CD4-positive, alpha-beta T cell treated with Interleukin-21 for 1 hour (primary cell): Measurements from ENCODE around the gene SIX3.
A peak's percentile ranks its signal among the peaks of the same experiment; 100 is the strongest.

Experiments
- DNase-seq: peaks from one replicate; pipeline ENCODE4 v3.0.0-alpha.2; 2020

The SIX3 gene

GRCh38 chr2:44944102-44944951 lies 2.8 kb downstream of the SIX3 start:
- DNase-seq: no peak

DNA sequence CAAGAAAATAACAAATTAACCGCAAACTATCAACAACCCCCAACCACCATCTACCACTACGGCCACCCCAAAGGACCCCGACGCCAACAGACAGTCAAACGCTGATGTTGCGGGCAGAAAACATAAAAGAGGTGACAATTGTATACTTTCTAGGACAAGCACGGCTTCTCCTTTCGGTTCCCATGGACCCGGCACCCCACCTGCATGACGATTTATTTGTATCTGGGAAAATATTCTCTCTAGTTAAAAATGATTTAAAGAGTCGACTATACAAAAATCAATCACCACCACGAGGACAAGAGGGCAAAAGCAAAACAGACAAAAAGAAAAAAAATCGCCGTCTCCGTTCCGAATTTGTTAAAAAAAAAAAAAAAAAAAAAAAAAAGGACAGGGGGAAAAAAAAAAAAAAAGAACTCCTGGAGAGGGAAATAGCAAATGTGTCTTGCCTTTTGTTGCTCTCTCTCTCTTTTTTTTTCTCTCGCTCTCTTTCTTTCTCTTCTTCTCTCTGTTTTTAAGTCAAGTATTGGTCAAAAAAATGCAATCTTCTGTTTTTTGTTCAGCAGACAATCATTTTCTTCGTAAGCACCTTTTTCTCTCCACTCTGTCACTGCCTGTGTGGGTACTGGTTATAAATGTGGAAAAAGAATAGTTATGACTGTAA lies 3.6 kb downstream of the SIX3 start:
- no peak for DNase-seq

GRCh38 chr2:44945676-44946371 lies 4.3 kb downstream of the SIX3 start:
- no peak for DNase-seq

DNA sequence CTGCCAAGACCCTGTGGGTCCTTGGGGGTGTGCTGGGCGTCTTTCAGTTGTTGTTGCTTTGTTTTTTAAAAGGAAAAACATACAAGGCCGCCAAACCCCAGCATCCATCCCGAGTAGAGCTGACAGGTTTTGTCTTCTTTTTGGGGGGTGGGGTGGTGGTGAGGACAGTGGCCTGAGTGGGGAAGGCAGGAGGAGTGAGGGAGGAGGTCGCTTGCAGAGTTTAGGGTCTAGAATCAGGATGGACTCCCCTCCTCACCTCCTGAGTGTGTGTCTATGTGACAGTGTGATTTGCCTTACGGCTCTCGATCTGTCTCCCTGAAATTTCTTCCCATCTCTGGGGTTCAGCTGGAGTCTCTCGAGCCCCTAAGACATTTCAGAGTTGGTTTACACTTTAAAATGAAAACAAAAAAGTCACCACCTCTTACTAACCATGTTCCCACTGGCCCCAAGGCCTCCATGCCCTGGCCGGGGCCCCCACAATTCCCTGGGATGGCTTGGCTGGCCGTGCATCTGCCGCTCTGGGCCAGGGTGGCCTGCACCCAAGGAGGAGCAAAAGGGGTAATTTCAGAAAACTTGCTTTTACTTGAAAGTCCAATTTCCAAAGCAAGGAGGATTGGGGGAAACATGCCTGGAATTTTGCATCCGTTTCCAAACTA lies 5.0 kb downstream of the SIX3 start:
- no peak for DNase-seq

DNA sequence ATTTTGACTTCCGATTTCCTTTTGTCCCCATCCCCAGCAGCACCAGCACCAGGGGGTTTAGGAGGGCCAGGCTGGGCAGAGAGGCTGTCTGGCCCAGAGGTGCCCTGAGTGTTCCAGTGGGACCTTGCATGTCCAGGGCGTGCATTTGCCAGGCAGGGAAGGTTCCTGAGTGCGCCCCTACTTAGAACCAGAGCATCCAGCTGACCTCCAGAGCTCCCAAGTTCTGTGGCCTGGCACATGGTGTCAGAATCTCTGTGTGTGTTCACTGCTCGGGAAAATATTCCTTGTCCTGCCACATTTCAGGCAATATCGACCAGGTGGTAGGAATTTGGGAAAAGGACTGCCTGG lies 5.5 kb downstream of the SIX3 start:
- DNase-seq: no peak

DNA sequence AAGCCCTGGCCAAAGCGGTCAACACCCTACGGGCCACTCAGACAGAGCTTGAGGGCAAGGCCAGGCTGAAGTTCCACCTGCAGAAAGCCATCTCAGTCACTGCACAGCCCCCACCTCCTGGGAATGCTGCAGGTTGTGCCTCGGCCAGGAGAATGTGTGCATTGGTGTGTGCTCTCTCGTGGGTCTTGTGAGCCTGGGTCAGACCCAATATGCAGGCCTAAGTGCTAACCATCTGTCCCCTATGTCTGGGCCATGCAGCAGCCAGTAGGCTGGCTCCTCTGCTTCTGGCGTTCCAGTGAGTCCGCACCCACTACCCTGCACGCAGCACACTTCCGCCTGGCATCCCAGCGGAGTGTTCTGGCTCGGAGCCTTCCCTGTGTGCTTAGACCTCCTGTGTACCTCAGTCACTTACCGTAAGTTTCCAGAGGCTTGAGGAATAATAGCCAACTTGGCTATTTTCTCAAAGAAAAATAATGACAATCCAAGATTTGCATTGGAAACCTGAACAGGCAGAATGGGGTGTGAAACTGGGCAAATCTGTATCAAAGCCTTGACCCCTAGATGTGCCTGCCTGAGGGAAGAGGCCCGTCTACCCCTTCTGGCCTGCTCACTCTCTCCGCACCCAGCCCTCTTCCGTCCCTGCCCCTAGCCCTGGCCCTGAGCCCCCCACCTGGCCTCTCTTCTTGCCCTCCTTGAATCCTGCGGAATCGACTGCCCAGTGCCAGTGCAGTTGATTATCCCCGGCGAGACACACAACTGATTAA lies 7.2 kb downstream of the SIX3 start:
- no peak for DNase-seq

GRCh38 chr2:44949329-44950151 lies 8.0 kb downstream of the SIX3 start:
- no peak for DNase-seq

GRCh38 chr2:44950646-44951045 lies 9.1 kb downstream of the SIX3 start:
- DNase-seq: no peak

DNA sequence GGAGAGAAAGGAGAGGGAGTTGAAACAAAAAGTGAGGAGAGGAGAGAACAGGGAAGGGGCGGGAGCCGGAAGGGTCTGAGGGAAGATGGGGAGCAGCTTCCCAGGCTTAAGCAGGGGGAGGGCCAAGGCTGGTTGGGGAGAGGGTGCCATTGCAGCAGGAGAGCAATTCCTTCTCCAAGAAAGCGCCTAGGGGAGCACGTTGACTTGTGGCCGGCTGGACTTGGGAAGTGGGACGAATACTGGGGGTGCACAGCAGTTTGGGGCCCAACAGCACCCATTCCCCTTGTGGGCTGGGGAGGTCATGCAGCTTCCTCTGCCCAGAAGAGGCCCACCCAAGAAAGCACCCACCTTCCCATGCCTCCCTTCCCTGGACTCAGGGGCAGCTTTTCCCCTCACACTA lies 9.6 kb downstream of the SIX3 start:
- DNase-seq: no peak

DNA sequence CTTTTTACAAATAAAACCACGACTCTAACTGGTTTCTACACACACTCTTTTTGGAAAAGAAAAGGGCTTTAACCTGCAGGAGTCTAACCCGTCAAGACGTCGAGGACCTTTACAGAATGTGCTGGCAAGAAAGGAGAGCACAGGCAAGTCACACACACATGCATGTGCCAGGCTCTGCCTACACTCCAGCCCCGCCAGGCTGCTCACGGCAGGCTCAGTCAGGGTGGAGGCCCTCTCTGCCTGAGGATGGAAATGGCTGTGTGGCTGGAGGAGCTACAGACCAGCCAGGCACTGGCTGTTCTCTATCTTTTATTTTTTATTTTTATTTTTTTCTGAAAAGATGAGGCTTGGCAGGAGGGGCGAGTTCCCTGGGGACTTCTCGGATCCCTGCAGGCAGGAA lies 10.2 kb downstream of the SIX3 start:
- no peak for DNase-seq

DNA sequence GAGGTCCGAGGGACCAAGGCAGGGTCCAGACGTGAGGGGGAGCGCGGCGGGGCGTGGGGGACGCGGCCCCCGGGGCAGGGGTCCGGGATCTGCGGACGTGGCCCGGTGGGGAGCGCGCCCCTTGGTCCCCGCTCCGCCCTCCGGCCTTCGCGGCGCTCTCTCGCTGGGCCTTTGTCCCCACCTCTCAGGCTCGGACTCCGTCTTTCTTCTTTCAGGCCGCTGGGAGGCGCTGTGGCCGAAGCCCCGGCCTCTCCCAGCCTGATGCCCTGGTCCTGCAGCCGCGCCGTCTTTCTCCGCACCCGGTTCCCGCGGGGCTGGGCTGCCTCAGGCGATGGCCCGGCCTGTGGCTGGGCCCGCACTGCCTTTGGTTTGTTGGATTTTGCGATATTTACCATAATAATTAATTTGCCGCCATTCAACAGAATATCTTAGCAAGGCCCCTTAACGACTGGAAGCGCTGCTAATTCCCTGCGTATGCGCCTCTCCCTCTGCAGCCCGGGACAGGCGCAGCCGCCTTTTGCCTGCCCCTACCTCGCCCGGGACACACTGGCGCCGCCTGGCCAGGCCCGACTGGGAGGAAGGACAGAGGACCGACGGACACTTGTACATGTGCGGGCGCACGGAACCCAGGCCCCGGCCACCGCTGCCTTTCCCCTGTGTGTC lies 10.8 kb downstream of the SIX3 start:
- peak; percentile 7 for DNase-seq

DNA sequence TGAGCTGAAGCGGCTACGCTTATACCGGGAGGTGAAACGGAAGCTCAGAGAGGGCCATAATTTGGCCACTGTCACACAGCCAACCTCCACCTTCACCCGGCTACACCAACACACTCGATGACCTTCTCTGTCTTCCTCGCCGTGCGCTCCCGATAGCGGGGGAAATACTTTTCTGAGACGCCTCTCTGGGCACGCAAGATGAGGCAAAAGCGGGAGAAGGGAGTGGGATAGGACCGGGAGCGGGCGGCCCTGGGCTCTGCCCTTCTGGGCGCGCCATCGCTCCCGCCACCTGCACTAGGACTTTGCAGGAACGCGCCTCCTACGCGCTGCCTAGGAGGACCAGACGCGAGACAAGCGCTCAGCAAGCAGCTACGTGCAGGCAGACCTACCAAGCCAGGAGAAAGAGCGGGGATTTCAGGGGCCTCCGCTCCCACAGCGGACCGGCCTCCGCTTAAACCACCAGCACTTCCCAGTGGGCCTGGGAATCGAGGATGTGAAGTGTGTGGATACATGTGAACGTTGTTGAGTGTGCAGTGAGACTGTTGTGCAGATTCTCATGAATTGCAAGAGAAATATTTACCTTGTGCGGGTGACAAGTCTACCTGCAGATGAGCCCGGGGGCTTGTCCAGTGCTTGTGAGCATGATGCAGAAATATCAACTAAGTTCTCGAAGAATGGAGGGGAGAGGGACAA lies 11.4 kb downstream of the SIX3 start:
- no peak for DNase-seq

GRCh38 chr2:44953499-44953883 lies 12.0 kb downstream of the SIX3 start:
- no peak for DNase-seq

DNA sequence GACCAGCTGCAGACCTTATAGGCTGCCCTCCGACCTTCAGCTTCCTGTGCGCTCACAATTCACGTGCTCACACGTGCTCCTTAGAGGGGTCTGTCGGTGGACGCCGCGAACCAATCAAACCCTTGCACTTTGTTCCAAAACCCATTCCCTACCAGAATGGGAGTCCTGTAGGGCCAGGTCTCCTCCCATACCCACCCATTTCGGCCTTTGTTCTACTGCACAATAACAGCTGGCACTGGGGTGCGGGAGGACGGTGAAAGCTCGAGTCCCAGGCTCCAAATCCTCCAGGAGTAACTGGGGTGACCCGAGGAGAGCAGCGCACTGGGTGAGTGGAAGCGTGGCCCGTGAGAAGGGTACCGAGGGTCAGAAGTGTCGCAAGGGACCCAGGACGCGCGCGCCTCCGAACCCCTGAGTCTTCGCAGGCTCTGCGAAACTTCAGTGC lies 13.0 kb downstream of the SIX3 start:
- no peak for DNase-seq

DNA sequence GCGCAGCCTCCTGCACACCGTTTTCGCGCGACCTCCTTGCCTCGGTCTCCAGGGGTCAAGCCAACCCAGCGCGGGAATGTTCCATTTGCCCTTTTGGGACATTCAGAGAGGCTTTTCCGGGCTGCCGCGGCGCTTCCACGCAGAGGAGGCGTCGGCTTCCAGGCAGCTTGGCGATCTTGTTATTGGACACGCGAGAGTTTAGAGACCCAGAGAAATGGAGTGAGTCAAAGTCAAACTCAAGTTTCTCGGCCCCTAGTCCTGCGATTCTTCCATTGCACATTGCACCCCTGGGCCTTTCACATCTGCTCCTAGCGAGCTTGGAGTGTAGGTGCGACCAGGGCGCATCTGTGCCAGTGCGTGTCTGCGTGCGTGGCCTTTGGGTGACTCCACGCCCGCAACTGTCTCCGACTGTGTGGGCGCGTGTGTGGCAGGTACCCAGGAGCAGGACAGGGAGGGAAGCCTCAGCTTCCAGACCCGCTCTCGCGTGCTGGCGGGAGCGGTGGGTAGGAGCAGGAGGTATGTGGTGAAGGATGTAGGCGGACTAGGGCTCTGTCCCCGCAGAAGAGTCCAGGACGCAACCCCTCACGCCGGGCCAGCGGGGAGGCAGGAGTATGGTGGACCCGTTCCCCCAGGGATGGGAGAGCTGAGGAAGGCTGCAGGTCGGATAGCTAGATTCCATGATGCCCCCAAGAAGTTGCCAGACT lies 13.5 kb downstream of the SIX3 start:
- DNase-seq: no peak

DNA sequence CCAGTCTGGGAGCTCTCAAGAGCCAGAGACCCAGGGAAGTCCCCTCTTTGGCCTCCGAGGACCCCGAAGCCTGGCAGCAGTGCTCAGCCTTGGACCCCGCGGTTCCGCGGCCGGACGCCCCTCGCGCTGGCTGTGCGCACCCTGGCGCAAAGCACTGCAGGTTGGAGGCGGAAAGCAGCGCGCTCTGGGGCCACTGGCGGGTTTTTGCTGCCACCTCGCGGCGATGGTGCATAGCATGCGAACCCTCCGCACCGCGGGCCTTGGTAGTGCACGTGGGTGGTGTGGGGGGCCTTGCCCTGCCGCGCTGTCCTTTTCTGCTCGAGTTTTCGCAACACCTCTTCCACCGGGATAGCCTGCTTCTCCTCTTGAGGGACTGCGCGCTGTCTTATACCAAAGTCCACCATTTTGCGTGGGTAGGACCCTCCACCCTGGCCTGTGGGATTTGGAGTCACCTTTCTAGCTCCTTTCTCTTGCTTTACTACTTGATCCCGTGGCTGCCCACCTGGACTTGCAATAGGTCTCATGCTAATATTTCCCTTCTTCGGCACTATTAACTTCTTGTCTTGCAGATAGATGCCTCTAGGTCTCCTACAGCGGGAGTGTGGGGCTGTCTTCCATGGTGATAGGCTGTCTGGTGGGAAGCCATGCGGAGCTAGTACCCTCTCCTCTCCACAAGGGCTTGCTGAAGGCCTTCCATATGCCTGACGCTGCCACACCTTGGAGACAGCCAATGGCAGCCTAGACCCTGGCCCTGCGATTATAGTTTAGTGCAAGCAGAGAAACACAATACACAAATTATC lies 14.3 kb downstream of the SIX3 start:
- peak; percentile 60 for DNase-seq

- no peak for DNase-seq
Observed at GRCh38 chr2:44956843-44957242, 15.3 kb downstream of the SIX3 start.

DNA sequence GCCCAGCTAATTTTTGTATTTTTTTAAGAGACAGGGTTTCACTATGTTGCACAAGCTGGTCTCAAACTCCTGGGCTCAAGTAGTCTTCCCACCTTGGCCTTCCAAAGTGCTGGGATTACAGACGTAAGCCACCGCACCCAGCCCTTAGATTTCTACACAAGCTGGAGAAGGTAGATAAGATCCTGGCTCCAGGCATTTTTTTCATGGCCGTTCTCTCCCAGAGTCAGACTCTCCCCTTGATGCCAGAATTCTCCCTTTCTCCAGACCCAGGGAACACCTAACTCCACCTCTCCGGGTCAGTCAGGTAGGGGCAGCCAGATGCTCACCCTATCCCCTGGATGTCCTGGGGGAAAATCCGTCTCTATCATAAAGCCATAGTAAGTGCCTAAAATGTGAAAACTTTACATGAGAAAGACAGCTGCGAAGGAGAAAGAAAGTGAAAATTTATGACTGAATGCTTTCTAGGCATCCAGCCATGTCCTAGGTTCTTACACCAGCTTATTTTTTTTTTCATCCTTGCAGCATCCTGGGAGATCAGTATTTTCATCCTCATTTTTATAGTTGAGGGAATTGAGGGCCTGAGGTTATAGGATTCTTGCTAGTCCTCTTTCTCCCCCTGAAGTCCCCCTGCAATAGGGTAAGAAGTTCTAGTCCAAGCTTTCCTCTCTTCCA lies 16.3 kb downstream of the SIX3 start:
- no peak for DNase-seq
